ENCODE data around the gene RTN4RL1.
"Not testable (repeated sequence)": the region's sequence is repeated elsewhere in the genome, so short reads cannot be mapped to it uniquely, and the experiment has no call there.

RTN4RL1 gene

GRCh38 chr17:1898332-1898731, 126.8 kb downstream of the RTN4RL1 start:
- no peak for DNase-seq (ENCODE audit: low read depth in 1 of 2, low spot score in 1 of 2)

- DNase-seq (ENCODE audit: low read depth in 1 of 2, low spot score in 1 of 2) = no peak
Observed at GRCh38 chr17:1897105-1897656, 128.0 kb downstream of the RTN4RL1 start.

DNA sequence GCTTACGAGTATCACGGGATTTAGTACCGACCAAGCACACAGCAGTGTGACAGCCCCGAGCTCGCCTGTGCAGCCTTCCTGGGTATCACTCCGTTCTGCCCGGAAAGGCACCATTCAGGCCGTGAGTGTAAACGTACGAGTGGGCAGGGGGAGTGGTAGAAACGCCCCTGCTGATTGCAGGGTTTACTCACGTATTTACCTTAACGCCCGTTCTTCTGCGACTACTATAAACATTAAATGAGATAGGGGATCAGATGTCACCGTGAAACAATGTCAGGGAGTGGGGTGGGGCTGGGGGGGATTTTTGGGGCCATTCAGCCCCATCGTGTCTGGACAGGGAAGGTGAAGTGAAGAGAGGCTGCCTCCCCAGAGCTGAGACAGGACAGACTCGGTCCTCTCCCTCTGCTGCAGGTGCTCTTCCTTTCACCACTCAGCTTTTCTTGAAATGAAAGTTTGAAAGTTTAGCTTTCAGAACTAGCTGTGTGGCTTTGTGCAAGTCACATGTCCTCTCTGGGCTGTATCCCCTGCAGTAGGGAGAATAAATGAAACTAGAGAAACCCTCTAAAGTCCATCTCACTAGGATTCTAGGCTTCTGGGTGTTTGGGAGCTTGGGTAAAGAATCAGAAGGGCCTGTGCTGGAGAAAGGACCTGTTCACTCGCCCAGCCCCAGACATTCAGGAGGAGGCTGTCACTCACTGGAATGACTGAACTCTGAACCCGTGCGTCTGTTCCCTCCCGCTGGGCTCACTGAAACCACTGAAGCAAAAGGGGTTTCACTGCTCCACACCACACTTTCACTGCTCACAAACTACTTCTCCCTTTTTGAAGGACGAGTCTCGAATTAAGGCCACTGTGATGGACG, 128.7 kb downstream of the RTN4RL1 start:
- DNase-seq (ENCODE audit: low read depth in 1 of 2, low spot score in 1 of 2) = no peak

GRCh38 chr17:1895479-1895878, 129.7 kb downstream of the RTN4RL1 start:
- DNase-seq (ENCODE audit: low read depth in 1 of 2, low spot score in 1 of 2) = not testable (repeated sequence)

DNA sequence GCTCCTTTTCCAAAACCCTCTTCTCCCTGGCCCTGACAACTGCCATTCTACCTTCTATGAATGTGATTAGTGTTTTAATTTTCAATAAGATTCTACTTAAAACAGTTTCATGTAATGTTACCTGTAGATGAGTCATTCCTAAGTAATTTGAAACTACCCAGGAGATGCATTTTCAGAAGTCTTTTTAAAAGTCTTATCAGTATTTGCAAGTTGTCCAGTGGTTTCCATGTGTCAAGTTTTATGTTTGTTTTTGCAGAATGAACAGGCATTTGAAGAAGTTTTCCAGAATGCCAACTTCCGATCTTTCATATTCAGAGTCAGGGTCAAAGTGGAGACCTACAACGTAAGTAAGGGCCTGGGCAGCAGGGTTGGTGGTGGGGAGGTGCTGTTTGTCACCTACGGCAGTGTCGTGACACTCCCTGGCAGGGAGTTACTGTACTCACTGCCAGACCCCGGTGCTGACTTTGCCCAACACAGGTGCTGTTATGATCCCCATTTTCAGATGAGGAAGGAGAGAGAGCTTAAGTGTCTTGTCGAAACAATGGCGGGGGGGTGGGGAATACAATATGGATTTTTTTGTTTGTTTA, 130.3 kb downstream of the RTN4RL1 start:
- DNase-seq (ENCODE audit: low read depth in 1 of 2, low spot score in 1 of 2) = no peak

- no peak for DNase-seq (ENCODE audit: low read depth in 1 of 2, low spot score in 1 of 2)
Observed at GRCh38 chr17:1890758-1891450, 134.2 kb downstream of the RTN4RL1 start.

- no peak for DNase-seq (ENCODE audit: low read depth in 1 of 2, low spot score in 1 of 2)
Observed at GRCh38 chr17:1888741-1889140, 136.4 kb downstream of the RTN4RL1 start.
